HL-60 (cell line): ENCODE data around the gene IL5.

ENCODE experiments used
- POLR2AphosphoS5 ChIP-seq: IDR thresholded peaks from 2 replicates; pipeline ENCODE4 v1.6.1; 2012; ENCODE audit warnings: low read depth
- TF ChIP-seq, protein P1 (sequence below): IDR thresholded peaks from one replicate; pipeline ENCODE4 v1.5.1; 2011; ENCODE audit warnings: low read length, control low read depth, inconsistent platforms; ENCODE audit not compliant: insufficient read depth

- TF ChIP-seq, protein P1, sequence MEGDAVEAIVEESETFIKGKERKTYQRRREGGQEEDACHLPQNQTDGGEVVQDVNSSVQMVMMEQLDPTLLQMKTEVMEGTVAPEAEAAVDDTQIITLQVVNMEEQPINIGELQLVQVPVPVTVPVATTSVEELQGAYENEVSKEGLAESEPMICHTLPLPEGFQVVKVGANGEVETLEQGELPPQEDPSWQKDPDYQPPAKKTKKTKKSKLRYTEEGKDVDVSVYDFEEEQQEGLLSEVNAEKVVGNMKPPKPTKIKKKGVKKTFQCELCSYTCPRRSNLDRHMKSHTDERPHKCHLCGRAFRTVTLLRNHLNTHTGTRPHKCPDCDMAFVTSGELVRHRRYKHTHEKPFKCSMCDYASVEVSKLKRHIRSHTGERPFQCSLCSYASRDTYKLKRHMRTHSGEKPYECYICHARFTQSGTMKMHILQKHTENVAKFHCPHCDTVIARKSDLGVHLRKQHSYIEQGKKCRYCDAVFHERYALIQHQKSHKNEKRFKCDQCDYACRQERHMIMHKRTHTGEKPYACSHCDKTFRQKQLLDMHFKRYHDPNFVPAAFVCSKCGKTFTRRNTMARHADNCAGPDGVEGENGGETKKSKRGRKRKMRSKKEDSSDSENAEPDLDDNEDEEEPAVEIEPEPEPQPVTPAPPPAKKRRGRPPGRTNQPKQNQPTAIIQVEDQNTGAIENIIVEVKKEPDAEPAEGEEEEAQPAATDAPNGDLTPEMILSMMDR = no peak
- no peak for TF ChIP-seq POLR2AphosphoS5
Measured at GRCh38 chr5:132495667-132496190, 47.6 kb downstream of the IL5 start.
